Ecto neural progenitor cell (in vitro differentiated cells): ENCODE measurements around the gene MYLIP.

Experiments used
- DNase-seq: peaks from one replicate; pipeline ENCODE4 v3.0.0-alpha.2; 2018; ENCODE audit warnings: low spot score

The MYLIP gene

DNA sequence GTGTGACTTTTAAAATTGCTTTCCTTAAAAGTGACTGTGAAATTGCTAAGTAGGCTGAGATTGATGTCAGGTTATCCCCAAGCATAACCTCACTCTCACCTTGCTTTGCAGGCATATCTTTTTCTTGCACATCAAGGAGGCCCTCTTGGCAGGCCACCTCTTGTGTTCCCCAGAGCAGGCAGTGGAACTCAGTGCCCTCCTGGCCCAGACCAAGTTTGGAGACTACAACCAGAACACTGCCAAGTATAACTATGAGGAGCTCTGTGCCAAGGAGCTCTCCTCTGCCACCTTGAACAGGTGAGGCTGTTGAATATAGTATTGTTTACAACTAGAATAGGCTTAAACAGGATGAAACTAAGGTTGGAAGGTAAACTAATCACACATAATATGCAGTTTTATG, 12.6 kb downstream of the MYLIP start:
- DNase-seq, result no peak

DNA sequence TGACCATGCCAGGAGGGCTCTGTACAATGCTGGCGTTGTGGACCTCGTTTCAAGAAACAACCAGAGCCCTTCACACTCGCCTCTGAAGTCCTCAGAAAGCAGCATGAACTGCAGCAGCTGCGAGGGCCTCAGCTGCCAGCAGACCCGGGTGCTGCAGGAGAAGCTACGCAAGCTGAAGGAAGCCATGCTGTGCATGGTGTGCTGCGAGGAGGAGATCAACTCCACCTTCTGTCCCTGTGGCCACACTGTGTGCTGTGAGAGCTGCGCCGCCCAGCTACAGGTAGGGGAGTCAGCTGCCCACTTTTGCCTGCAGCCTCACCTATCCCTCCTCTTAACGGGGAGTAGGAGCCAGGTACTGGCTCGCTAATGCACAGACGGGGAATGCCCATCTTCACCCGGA, 16.2 kb downstream of the MYLIP start:
- no peak for DNase-seq

DNA sequence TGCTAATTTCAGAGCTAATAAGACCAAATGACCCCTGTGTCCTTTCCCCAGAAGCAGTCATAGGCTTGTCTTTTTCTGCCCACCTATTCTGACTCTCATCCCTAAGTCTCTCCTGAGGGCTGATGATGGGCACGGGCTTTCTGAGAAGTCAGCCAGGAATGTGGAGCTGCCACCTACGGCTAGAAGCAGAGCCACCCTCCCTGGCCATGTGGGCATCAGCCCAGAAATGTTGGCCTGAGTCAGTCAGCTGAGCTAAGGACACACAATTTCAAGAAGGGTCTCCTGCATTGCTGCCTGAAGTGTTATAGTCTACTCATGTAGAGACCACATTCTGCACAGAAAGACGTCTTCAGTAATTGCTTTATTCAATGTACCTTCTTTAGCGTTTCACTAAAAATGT, 17.1 kb downstream of the MYLIP start:
- DNase-seq, result no peak

- DNase-seq, result no peak
These were observed 17.7 kb downstream of the MYLIP start for GRCh38 chr6:16146527-16146955.

- DNase-seq, result no peak
These were observed 19.6 kb downstream of the MYLIP start for GRCh38 chr6:16148498-16148897.

DNA sequence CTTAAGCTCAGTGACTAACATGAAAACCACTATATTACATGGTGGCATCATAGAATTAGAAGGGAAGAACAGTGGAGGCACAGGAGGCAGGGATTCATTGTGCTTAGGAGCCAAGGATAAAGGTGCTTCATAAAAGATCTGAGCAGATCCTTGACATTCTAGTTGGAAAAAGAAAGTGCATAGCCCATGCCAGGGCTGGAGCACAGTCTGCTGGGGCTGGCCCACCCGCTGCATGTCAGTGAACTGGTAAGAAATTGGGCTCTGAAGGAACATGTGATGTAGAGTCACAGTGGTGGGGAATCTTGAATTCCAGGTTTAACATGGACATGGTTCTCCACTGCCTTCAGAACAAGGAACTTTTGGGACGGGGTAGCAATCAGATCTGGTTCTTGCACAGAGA, 20.4 kb downstream of the MYLIP start:
- DNase-seq, result no peak

GRCh38 chr6:16150098-16150497, 21.2 kb downstream of the MYLIP start:
- no peak for DNase-seq

DNA sequence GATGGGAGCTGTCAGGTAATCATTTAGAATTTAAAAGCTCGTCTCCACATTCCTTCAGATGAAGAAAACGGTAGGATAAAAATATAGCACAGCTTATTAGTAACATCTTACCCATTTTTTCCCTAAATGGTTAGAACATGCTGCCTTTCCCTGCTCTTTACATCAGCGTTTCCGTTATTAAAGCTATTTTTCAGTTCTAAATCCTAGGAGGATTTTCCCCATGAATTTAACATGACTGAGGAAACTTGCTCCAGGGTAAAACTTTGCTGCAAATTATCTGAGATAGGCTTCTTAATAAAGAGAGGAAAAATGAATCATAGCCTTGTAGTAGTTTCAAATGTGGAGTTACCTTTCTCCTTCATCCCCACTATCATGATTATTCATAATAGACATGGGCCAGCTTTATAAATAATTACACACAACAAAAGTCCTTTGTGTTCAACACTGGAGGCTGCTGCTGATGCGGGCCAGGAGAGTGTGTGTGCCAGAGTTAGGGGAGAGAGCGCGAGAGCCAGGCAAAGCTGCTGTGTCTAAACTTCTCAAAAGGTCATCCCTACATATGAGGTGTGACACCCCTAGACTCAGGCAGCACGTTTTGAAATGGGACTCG, 24.4 kb downstream of the MYLIP start:
- no peak for DNase-seq

GRCh38 chr6:16154904-16155303, 26.0 kb downstream of the MYLIP start:
- DNase-seq, result no peak

- DNase-seq, result no peak
These were observed 28.6 kb downstream of the MYLIP start for GRCh38 chr6:16157492-16157891.

- no peak for DNase-seq
These were observed 29.0 kb downstream of the MYLIP start for GRCh38 chr6:16157909-16158308.

DNA sequence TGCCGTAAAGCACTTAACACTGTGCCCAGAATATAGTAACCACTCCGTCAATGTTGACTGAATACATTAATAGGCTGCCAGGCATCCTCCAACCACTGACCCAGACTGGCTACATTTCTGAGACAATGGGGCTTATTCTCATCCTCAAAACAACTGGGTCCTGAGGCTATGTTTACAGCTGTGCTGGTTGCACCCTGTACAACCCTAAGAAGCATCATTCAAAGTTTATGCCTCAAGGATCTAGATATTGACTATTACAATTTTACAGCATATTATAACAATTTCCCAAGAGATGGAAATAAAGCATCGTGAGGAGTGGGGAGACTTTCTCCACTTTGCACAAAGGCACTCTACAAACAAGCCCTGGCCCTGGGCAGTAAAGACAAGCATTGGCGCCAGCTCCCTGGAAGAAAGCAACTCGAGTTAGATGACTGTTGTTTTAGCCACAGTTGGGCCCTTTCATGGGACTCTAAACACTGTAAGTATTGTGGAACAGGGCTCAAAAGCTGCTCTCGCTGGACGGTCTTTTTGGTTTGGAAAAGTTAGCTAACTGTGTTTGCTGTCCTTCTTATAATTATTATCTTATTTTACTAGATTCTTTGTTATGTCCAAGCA, 30.2 kb downstream of the MYLIP start:
- DNase-seq, result no peak

- no peak for DNase-seq
These were observed 31.9 kb downstream of the MYLIP start for GRCh38 chr6:16160794-16161193.

DNA sequence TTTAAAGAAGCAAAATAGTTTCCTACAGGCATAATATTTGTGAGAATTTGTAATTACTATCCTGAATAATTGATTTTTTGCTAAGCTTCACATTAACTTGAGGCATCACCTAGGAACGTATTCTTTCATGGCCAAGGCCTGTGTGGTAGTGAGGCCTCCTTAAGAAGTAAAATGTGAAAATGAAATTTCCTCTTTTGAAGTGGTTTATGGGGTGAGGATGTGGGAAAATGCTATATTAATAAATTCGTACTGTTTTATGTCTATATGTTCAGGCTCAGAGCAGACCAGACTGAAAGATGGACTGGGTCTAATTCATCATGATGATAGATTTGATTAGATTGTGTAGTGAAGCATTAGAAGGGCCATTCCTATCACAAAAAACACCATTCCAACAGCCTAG, 33.1 kb downstream of the MYLIP start:
- DNase-seq, result no peak

GRCh38 chr6:16163066-16163465, 34.2 kb downstream of the MYLIP start:
- DNase-seq, result no peak

DNA sequence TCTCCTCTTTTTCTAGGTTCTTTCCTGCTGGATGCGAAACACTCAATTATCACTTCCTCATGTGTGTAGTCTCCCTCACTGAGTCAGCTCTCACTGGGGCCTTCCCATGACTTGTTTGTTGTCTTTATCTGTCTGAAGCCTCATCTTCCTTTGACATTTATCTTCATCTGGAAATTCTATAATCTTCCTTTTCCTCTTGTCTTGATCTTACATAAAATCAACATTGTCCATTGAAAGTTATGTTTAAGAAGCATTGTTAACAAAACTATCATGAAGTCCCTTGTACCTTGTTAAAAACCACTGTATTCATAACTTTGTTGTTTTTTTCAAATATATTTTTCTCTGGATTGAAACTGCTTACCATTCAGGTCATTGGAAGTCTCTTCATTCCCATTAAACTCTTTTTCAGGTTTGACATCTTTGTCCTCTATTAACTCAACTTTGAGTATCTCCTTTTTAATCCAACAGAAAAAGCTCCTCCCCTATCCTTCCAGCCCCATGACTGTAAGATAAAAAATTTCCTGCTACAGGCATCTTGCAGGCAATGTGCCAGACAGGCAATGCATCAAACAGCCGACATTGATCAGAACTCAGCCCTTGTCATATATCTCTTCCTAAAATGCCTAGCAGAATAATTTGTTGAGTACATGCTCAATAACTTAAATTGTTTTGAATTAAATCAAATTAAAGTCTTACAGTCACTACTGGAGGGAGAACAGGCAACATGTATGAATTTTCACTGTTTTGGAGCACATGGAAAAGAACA, 34.8 kb downstream of the MYLIP start:
- no peak for DNase-seq

GRCh38 chr6:16165641-16166040, 36.8 kb downstream of the MYLIP start:
- DNase-seq, result no peak

DNA sequence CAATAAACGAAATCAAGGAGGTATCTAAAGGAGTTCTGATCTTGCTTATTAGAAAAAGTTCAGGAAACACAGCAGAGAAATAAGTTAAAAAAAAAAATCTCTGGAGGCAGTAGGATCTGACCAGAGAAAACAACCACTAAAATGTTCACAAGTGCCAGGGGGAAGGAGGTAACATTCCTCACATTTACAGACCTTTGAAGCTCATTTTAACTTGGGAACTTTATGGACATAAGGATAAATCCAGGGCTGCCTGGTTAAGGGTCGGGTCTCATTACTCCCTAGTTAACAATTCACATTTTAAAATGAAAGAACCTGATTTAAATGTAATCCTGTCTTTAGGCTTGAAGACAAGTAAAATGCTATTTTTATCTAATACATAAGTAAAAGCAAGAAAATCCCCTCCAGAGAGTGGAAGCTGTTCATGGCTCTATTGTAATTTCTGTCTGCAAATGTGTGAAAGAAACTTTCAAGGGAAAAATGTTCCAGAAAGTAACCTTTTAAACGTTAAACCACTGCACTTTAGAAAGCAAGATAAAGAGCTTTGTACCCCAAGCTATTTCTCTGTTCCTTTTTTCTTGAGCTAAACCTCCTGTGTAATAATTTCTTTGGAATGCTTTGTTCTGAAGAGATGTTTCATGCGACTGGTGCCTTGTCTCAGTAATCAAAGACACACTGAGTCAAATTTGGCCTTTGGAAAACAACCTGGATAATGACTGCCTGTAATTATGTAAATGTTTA, 38.2 kb downstream of the MYLIP start:
- no peak for DNase-seq

DNA sequence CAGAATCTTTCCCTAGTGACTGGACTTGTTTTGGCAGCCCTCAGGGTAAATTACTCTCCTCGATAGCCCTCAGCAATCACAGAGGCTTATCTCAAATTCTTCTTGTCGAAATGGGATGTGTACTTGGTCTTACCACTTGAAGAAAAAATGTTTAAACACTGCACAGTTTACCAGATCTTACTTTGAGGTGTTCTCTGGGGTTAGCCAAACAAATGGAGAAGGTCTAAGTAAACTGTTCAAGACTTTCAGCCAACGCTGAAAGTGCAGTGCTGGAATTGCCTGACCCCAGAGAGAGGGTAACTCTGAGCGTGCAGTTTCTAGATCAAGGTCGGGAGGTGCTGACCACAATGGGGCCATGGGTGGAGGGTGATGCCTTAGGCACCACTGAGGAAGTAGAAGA, 39.2 kb downstream of the MYLIP start:
- no peak for DNase-seq

DNA sequence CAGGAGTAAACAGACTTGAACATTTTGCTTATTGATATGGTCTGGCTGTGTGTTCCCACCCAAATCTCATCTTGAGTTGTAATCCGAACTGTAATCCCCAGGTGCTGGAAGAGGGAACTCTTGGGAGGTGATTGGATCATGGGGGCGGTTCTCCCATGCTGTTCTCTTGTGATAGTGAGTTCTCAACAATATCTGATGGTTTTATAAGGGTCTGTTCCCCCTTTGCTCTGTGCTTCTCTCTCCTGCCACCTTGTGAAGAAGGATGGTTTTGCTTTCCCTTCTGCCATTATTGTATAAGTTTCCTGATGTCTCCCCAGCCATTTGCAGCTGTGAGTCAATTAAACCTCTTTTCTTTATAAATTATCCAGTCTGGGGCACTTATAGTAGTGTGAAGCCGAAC, 40.0 kb downstream of the MYLIP start:
- no peak for DNase-seq

DNA sequence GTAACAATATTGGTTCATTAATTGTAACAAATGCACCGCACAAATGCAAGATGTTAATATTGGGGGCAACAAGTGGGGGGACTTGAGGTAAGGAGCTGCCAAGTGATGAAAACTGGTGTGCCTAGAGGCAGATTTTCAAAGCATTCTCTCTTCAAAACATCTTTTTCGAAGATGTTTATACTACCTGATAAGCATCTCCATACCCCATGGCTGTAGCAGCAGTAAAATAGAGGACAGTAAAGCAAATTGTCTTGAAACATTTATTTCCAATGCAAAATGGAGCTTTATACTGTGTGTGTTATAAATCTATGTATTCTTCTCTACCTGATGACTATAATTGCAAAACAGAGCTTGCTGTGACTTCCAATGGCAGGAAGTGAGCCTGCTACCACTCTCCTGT, 42.5 kb downstream of the MYLIP start:
- DNase-seq, result no peak

- DNase-seq, result no peak
These were observed 44.5 kb downstream of the MYLIP start for GRCh38 chr6:16173167-16173940.
